Stomach (tissue), 4 donors: ENCODE data around the gene PPP1R1B.

Source experiments
- POLR2AphosphoS5 ChIP-seq, 3 donors: sonication (generic); formaldehyde crosslinking; IDR thresholded peaks; one replicate each; pipeline ENCODE4 v1.6.1; 2016; ENCODE audit warnings: antibody characterized with exemption in 3 of 3
- TF ChIP-seq, protein P1 (sequence below), 7 experiments: fragments of 450-650 bp in 4 of 7; fragments of 200-600 bp in 3 of 7; sonication (generic) in 3 of 7; IDR thresholded peaks; one replicate each; pipeline ENCODE4 v1.5.1; 2016 to 2019; ENCODE audit warnings: antibody characterized with exemption in 7 of 7, control low read depth in 2 of 7, mild to moderate bottlenecking in 1 of 7

- no peak for TF ChIP-seq POLR2AphosphoS5 (IDR thresholded peaks at IDR 0.05)
- TF ChIP-seq, protein P1, sequence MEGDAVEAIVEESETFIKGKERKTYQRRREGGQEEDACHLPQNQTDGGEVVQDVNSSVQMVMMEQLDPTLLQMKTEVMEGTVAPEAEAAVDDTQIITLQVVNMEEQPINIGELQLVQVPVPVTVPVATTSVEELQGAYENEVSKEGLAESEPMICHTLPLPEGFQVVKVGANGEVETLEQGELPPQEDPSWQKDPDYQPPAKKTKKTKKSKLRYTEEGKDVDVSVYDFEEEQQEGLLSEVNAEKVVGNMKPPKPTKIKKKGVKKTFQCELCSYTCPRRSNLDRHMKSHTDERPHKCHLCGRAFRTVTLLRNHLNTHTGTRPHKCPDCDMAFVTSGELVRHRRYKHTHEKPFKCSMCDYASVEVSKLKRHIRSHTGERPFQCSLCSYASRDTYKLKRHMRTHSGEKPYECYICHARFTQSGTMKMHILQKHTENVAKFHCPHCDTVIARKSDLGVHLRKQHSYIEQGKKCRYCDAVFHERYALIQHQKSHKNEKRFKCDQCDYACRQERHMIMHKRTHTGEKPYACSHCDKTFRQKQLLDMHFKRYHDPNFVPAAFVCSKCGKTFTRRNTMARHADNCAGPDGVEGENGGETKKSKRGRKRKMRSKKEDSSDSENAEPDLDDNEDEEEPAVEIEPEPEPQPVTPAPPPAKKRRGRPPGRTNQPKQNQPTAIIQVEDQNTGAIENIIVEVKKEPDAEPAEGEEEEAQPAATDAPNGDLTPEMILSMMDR (IDR thresholded peaks at IDR 0.05) = no peak
Measured at GRCh38 chr17:39605492-39606433, 21.0 kb upstream of the PPP1R1B start.
